GM18511 (cell line): Measurements from ENCODE around the gene CCT6B.
"Not testable (repeated sequence)": the region's sequence is repeated elsewhere in the genome, so short reads cannot be mapped to it uniquely, and the experiment has no call there.

Experiments
- ATAC-seq: cut with Tn5 transposase; IDR thresholded peaks from one replicate; pipeline ENCODE4 v1.9.1; 2021; ENCODE audit warnings: mild to moderate bottlenecking, moderate library complexity; ENCODE audit not compliant: unreplicated experiment

Gene CCT6B, protein sequence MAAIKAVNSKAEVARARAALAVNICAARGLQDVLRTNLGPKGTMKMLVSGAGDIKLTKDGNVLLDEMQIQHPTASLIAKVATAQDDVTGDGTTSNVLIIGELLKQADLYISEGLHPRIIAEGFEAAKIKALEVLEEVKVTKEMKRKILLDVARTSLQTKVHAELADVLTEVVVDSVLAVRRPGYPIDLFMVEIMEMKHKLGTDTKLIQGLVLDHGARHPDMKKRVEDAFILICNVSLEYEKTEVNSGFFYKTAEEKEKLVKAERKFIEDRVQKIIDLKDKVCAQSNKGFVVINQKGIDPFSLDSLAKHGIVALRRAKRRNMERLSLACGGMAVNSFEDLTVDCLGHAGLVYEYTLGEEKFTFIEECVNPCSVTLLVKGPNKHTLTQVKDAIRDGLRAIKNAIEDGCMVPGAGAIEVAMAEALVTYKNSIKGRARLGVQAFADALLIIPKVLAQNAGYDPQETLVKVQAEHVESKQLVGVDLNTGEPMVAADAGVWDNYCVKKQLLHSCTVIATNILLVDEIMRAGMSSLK

DNA sequence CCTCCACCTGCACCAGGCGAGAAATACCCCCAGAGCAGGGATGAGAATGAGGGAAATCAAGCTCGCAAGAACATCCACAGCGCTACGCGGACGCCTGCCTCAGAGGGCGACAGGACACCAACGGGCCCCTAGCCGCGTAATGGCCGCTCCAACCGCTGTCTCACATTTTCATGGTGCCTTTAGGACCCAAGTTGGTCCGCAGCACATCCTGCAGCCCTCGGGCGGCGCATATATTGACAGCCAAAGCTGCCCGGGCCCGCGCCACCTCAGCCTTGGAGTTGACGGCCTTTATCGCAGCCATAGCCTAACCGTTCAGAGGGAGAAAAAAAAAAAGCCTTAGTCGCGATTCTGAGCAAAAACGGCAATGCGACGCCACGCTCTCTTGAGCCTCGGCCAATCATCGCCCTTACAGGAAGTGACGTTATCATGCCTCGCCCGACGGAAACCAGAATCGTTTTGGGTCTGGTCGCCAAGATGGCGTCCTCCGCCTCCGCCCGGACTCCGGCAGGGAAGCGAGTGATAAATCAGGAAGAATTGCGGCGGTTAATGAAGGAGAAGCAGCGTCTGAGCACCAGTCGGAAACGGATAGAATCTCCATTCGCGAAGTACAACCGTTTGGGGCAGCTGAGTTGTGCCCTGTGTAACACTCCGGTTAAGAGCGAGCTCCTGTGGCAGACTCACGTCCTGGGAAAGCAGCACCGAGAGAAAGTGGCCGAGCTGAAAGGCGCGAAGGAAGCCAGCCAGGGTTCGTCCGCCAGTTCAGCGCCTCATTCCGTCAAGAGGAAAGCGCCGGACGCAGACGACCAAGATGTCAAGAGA is at the start of gene CCT6B, which contains the start of gene ZNF830:
TSS of gene CCT6B (minus strand) at position 368 of the 819 bp plus-strand sequence. CDS start at position 301, 67 bp downstream.
TSS of gene ZNF830 (plus strand) at position 448 of the 819 bp plus-strand sequence. CDS start at position 475, 27 bp downstream.
- ATAC-seq: peak; percentile 92

- ATAC-seq: no peak
Observed at GRCh38 chr17:35010093-35010492, 48.8 kb upstream of the CCT6B start.

DNA sequence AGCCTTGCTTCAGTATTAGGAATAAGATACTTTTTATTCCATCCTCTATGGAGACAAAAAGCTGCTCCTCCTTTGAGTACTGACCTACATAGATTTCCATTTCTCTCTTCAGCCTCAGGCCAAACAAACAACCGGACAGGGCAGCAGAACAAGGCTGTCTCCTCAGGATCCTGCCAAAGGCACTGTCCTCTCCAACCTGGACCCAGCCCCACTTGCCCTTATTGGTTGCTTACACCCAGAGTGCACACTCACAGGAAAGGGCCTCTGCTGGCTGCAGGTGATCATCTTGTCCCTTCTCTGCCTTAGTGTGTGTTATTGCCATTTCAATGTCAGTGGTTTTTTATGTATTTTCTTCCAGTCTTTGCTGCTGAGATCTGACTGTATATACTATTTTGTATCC is 45.7 kb upstream of the CCT6B start:
- no peak for ATAC-seq

- no peak for ATAC-seq
Observed at GRCh38 chr17:35006345-35006744, 45.1 kb upstream of the CCT6B start.

- no peak for ATAC-seq
Observed at GRCh38 chr17:35003778-35004177, 42.5 kb upstream of the CCT6B start.

DNA sequence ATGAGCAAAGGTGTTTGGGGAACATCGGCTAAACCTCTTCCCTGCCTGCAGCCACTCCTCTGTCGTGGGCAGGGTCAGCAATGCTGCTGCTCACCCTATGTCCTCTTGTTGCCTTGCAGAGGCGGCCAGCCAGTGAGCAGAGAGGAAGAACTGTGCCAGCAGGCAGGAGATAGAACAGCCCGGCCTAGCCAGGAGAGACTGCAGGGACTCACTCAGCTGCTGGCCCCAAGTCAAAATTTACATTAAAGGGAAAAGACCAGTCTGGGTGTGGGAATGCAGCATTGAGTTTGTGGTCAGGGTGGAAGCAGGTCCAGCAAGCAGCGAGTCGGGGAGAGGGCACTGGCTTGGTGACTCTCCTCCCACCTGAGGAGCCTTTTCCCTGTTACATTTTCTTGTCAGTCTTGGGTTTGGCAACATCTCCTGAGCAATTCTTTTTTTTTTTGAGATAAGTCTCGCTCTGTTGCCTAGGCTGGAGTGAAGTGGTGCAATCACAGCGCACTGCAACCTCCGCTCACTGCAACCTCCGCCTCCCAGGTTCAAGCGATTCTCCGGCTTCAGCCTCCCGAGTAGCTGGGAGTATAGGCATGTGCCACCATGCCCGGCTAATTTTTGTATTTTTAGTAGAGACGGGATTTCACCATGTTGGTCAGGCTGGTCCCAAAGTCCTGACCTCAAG is 41.8 kb upstream of the CCT6B start:
- ATAC-seq: no peak

DNA sequence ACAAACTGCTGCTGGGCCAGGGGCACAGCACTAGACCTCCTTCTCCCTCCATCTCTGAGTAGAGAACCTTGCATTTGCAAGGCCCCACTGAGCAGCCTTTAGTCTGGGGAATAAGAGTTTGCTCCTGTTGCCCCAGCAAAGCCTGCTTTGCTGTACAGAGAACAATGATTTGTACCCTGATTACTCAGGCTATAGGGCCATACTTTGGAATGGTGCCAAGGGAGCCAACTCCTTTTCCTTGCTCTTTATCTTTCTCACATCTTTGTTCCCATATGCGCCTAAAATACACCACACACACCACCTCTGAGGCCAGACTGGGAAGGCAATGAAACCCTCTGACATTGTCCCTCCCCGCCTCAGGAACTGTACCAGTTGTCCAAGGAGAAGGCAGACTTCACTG is 40.3 kb upstream of the CCT6B start:
- ATAC-seq: no peak

GRCh38 chr17:35000965-35001364 is 39.7 kb upstream of the CCT6B start:
- not testable (repeated sequence) for ATAC-seq

- ATAC-seq: no peak
Observed at GRCh38 chr17:34999456-34999855, 38.2 kb upstream of the CCT6B start.

DNA sequence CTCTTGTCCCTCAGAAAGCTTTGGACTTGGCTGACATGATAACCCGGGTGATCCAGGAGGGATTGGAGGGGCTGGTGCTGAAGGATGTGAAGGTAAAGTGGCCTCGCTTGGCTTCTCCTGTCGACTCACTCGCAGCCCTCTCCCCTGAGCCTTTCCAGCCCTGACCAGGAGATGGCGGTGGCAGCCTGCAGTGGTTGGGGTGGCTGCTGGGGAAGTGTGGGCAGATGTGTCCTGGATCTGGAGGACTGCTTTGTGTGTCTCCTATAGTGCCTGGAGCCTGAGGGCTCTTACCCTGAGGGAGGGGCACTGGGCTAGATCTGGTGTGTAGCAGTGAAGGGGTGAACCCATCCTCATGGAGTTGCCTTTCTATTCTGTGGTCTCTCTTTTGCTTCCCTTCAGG is 36.9 kb upstream of the CCT6B start:
- peak; percentile 66 for ATAC-seq

- no peak for ATAC-seq
Observed at GRCh38 chr17:34997355-34997862, 36.1 kb upstream of the CCT6B start.

- ATAC-seq: no peak
Observed at GRCh38 chr17:34996422-34997285, 35.4 kb upstream of the CCT6B start.

DNA sequence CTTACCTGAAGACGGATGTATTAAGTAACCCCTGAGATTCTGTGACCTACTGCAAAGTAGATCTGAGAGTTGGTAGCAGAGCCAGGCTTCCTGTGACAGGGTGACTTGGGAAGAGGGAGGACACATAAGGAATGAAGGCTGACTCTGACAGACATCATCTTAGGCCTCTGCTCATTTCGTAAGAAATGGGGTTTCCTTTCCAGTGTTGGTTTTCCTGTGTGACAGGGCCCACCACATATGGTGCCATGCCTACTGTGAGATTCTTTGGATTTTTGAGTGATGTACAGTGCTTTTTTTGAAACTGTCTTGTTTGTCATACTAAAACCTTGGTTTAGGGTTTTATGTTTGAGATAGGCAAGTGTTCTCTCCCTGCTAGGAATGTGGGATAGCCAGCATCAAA is 31.8 kb upstream of the CCT6B start:
- no peak for ATAC-seq

- no peak for ATAC-seq
Observed at GRCh38 chr17:34991606-34992005, 30.3 kb upstream of the CCT6B start.

- no peak for ATAC-seq
Observed at GRCh38 chr17:34990921-34991365, 29.7 kb upstream of the CCT6B start.

GRCh38 chr17:34989473-34989872 is 28.2 kb upstream of the CCT6B start:
- no peak for ATAC-seq

GRCh38 chr17:34988644-34989043 is 27.4 kb upstream of the CCT6B start:
- no peak for ATAC-seq

DNA sequence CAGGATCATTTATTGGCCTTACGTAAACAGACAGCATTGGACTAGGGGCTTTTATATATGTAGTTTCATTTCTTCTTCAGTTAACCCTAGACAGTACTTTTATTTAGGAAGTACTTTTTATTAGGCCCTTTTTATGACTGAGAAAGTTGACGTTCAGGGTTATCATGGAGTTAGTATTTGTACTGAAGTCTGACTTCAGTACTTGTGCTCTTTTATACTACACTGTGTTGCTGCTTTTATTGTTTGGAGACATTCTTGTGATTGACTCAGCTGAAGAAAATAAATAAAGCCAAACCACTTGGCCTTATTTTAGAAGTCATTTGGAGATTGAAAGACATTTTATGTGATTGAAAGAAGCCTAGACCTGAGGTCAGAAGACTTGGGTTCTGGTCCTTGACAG is 26.0 kb upstream of the CCT6B start:
- ATAC-seq: no peak

- ATAC-seq: no peak
Observed at GRCh38 chr17:34981538-34982241, 20.4 kb upstream of the CCT6B start.
